ENCODE data around the gene HTT. TPM values are rescaled to one million over a fixed set of nuclear protein-coding genes. Genes with fewer than 3 reads are reported as not detected.

The HTT gene
- total and polyA plus RNA-seq, 2 of the 8 experiments (the other 6 are each of a cell fraction or from before 2014, with no cell fraction given) = 24.0 to 71.0 TPM

- POLR2A ChIA-PET (ENCODE audit: partially characterized antibody) = no interaction called here
- FAIRE-seq (no peak), DNase-seq (ENCODE audit: low read depth in 1 of 2, low spot score in 2 of 2) (no peak)
- Histone ChIP-seq H4K8ac (ENCODE audit: extremely low read depth, insufficient read depth, low read length) (no peak overlapping the region), H3K79me1 (ENCODE audit: low read depth, low read length) (no peaks in the 10 kb centered on the region), H2BK12ac (ENCODE audit: low read depth, low read length) (no peak overlapping the region), H3K36me3 (ENCODE audit: control insufficient read depth in 2 of 4, insufficient read depth in 4 of 4, low read length in 3 of 4) (peaks cover 22 to 66% (median 44%) of the 10 kb centered on the region in 4 experiments), H3K9ac (replicated peaks in 1 of 4; ENCODE audit: extremely low read depth in 1 of 4, low read depth in 3 of 4, low read length in 3 of 4) (no peak overlapping the region), H3K23ac (ENCODE audit: insufficient read length) (no peak overlapping the region), H3K18ac (ENCODE audit: extremely low read depth, low read length) (no peak overlapping the region), H3K4me1 (replicated peaks in 1 of 4; ENCODE audit: control insufficient read depth in 3 of 4, insufficient read depth in 4 of 4, low read length in 3 of 4) (no peaks in the 10 kb centered on the region), H3K27me3 (replicated peaks in 1 of 4; ENCODE audit: control insufficient read depth in 3 of 4, extremely low read depth in 1 of 4, insufficient read depth in 3 of 4, low read length in 3 of 4) (no peaks in the 10 kb centered on the region), H4K91ac (replicated peaks; ENCODE audit: insufficient read length, low read length) (no peak overlapping the region), H3K56ac (replicated peaks; ENCODE audit: insufficient read length, low read depth, low read length) (no peak overlapping the region), H4K20me1 (replicated peaks in 1 of 2; ENCODE audit: control insufficient read depth in 1 of 2, insufficient read depth in 2 of 2, low read length in 2 of 2) (peaks cover 0 to under 1% of the 10 kb centered on the region in 2 experiments), H3K27ac (ENCODE audit: low read depth, low read length) (no peak overlapping the region), H3K14ac (ENCODE audit: insufficient read length) (no peak overlapping the region), H2BK20ac (ENCODE audit: low read length) (no peak overlapping the region), H2AK5ac (ENCODE audit: low read depth, low read length) (no peak overlapping the region), H2BK120ac (replicated peaks; ENCODE audit: low read depth, low read length) (no peak overlapping the region), H2AFZ (ENCODE audit: low read length) (no peak overlapping the region), H3K23me2 (ENCODE audit: low read depth, low read length) (no peaks in the 10 kb centered on the region), H3K4ac (replicated peaks; ENCODE audit: insufficient read length, low read depth, low read length) (no peak overlapping the region), H2BK5ac (ENCODE audit: low read depth, low read length) (no peak overlapping the region), H2BK15ac (ENCODE audit: low read length) (no peak overlapping the region), H3K79me2 (ENCODE audit: control insufficient read depth in 1 of 2, insufficient read depth in 2 of 2, low read length in 2 of 2) (no peaks in the 10 kb centered on the region), H3K4me3 (ENCODE audit: extremely low read depth in 1 of 4, insufficient read depth in 2 of 4, low read depth in 3 of 4, low read length in 4 of 4) (no peak overlapping the region), H3K4me2 (ENCODE audit: insufficient read depth in 1 of 2, low read depth in 2 of 2, low read length in 2 of 2) (no peak overlapping the region), H3K9me3 (ENCODE audit: insufficient read depth in 2 of 2, low read depth in 1 of 2, low read length in 1 of 2) (no peaks in the 10 kb centered on the region), H4K5ac (ENCODE audit: insufficient read length, low read depth, low read length) (no peak overlapping the region)
- CTCF ChIA-PET (ENCODE audit: partially characterized antibody) = interaction anchor here (0.6 to 2.2 kb wide), 7 partner anchors 10 to 839 kb away, joined by 3 to 9 read pairs (median 3); no protein-coding TSS in a partner anchor
- TF ChIP-seq BCL11A (IDR thresholded peaks at IDR 0.05; ENCODE audit: low read depth in 2 of 2, low read length in 2 of 2) (no peak), SP1 (IDR thresholded peaks at IDR 0.05; ENCODE audit: low read depth, low read length) (no peak), EGR1 (IDR thresholded peaks at IDR 0.05; ENCODE audit: borderline replicate concordance, low read depth, low read length) (no peak), CEBPB (IDR thresholded peaks at IDR 0.05; ENCODE audit: low read depth, low read length) (no peak), ZNF274 (IDR thresholded peaks at IDR 0.05; ENCODE audit: borderline replicate concordance, extremely low read depth, low read length) (no peak), RBBP5 (IDR thresholded peaks at IDR 0.05; ENCODE audit: borderline replicate concordance, low read depth, low read length) (no peak), EZH2 (IDR thresholded peaks at IDR 0.05; ENCODE audit: low read depth, low read length, severe bottlenecking) (no peak), CTCF (IDR thresholded peaks at IDR 0.05; ENCODE audit: control extremely low read depth in 1 of 3, insufficient read depth in 1 of 3, low read depth in 1 of 3, low read length in 3 of 3) (no peak), TAF7 (optimal IDR thresholded peaks at IDR 0.05; ENCODE audit: borderline replicate concordance, low read depth, low read length) (no peak), MAX (IDR thresholded peaks at IDR 0.05) (no peak), KDM1A (IDR thresholded peaks at IDR 0.05; ENCODE audit: borderline replicate concordance, low read length) (no peak), SIRT6 (IDR thresholded peaks at IDR 0.05; ENCODE audit: low read length) (no peak), SRF (IDR thresholded peaks at IDR 0.05; ENCODE audit: low read depth, low read length) (no peak)
These were observed 74.4 kb downstream of the HTT start for GRCh38 chr4:3148926-3149325.
